Motor neuron (in vitro differentiated cells): ENCODE results near the gene DSCAML1. TPM values are rescaled to one million over a fixed set of nuclear protein-coding genes. Genes with fewer than 3 reads are reported as not detected.
A peak's percentile ranks its signal among the peaks of the same experiment; 100 is the strongest.

Source experiments
- ATAC-seq, 8 experiments: fragments of 200-7000 bp; cut with Tn5 transposase; replicated peaks in 6 of 8; 2 replicates each; pipeline ENCODE4 v1.8.0; 2021; ENCODE audit warnings: mild to moderate bottlenecking in 8 of 8, moderate library complexity in 8 of 8
- H3K27ac ChIP-seq, 2 donors: fragments of 250-450 bp; sonication (Bioruptor Pico); 2 replicates each; pipeline ENCODE4 v1.9.0; 2021; ENCODE audit warnings: antibody characterized with exemption in 2 of 2, mild to moderate bottlenecking in 2 of 2, moderate library complexity in 1 of 2
- H3K4me1 ChIP-seq, 2 donors: fragments of 250-450 bp; sonication (Bioruptor Pico); replicated peaks in 1 of 2; 2 replicates each; pipeline ENCODE4 v1.6.1; 2021; ENCODE audit warnings: antibody characterized with exemption in 2 of 2, mild to moderate bottlenecking in 2 of 2, moderate library complexity in 1 of 2
- H3K4me3 ChIP-seq, 5 donors: fragments of 250-450 bp; sonication (Bioruptor Pico); 2 replicates each; pipeline ENCODE4 v1.9.0; 2021; ENCODE audit warnings: antibody characterized with exemption in 5 of 5, mild to moderate bottlenecking in 5 of 5, moderate library complexity in 4 of 5
- WGBS, 10 experiments: fragments of 450-650 bp; shearing (Covaris generic); methylation state at CpG; one replicate each; pipeline ENCODE4 v1.0.0; 2022; 5-methylcytosine and 5-hydroxymethylcytosine counted together
- in situ Hi-C, 9 experiments: fragments of 400-800 bp; cut with MboI; loops; one replicate each; pipeline ENCODE4 v1.15.0; 2021; ENCODE audit warnings: low sequenced_read_pairs in 9 of 9, low pct_unique_long_range_greater_than_20kb in 2 of 9; ENCODE audit not compliant: unreplicated experiment in 9 of 9
- total RNA-seq, 8 experiments: library from RNA; unstranded; fragments of 300-600 nt; gene quantifications; 2 replicates each; pipeline versions ENCODE4 v1.2.3 to v1.2.4, GENCODE V29; 2022

DSCAML1 gene
- total RNA-seq, 8 experiments from 2014 or later = 0.08 to 0.71 (median 0.42) TPM; not detected in 2

DNA sequence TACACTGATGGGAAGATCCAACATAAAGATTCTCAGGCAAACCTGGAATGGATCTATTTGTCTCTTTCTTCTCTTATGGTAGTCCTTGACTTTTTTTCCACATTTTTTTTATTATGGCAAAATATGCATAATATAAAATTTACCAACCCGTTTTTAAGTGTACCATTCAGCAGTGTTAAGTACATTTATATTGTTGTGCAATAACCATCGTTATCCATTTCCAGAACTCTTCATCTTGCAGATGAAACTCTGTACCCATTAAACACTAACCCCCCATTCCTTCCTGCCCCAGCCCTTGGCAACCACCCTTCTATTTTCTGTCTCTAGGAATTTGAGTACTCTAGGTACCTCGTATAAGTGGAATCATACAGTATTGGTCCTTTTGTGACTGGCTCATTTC lies 99.7 kb downstream of the DSCAML1 start:
- WGBS, 10 experiments = 12 to 89% (median 79%) methylated on average over 2 to 3 of the region's 3 CpGs; no CpG with 5 or more reads in 1 of the 10 experiments
- in situ Hi-C loops = no loop called here

DNA sequence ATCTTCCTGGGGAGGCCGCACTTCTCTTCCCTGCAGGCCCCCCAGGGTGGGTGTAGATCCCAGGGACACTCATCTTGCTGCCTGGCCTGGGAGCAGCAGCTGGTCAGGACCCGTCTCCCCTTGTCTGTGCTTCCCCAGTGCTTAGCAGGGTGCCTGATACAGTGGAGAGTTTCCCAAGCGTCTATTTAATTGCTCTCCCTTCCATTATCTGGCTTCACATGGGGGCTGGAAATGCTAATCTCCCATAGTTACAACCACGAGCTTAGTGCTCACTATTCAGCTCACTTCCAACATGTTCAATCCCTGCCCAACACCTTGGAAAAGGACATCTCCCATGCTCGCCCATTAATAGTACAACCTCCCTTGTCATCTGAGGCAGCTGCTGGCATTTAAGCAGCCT lies 100.5 kb downstream of the DSCAML1 start:
- Histone ChIP-seq H3K4me3 (no peak overlapping the region), H3K4me1 (peaks cover 23 to 32% of the 10 kb centered on the region in 2 donors), H3K27ac (no peak overlapping the region)
- in situ Hi-C loops = no loop called here
- ATAC-seq = peak in 5 of 8 experiments; percentile 31 to 63 (median 39)
- WGBS, 10 experiments = 0 to 40% (median 35%) methylated on average over 1 to 4 of the region's 5 CpGs; no CpG with 5 or more reads in 3 of the 10 experiments

More for the DNA sequence above, 99.7 kb downstream of the DSCAML1 start:
- Histone ChIP-seq H3K27ac (no peak overlapping the region), H3K4me3 (no peak overlapping the region), H3K4me1 (peaks cover 23 to 31% of the 10 kb centered on the region in 2 donors)
- no peak for ATAC-seq

DNA sequence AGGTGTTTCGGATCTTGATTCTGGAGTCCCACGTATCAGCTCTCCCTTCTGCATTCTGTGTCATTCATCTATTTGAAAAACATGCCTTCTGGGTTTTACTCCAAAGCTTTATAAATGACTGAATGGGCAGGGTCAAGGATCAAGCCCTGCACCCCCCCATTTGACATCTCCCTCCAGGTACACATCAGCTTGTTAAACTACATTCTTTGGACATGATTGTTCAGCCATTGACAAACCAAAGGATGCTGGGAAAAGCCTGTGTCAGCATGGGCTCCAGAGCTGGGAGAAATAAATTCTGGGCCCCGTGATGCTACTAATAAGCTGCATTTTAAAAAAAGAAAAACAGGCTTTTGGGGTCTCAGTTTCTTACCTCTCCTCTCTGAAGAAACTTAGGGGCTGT lies 103.7 kb downstream of the DSCAML1 start:
- no peak for ATAC-seq
- 49 to 96% (median 70%) methylated on average over 1 to 3 of the region's 3 CpGs; no CpG with 5 or more reads in 4 of the 10 experiments for WGBS, 10 experiments
- H3K27ac ChIP-seq = no peak overlapping the region
- in situ Hi-C loops = no loop called here
- no peak overlapping the region for H3K4me3 ChIP-seq
- peaks cover 22 to 40% of the 10 kb centered on the region in 2 donors for H3K4me1 ChIP-seq

DNA sequence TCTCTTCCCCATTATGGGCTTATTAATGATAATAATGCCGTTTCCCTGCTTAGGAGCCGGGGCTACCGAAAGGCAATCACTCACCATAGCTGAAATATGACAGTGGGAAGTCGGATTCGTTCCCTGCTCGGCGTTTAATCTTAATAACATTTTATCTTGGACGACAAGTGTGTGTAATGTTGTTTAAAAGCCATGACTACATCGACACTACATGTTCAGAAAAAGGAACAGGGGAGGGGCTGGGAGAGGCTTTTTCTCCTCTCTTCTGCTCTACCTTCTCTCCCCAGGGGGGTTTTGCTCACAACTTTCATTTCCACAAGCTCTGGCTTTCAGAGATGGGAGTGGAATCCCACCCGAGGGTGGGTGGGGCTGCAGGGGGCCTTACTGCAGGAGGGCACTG lies 105.5 kb downstream of the DSCAML1 start:
- Histone ChIP-seq H3K27ac (peak overlapping the region; percentile 24 to 35), H3K4me3 (no peak overlapping the region), H3K4me1 (peaks cover 17 to 36% of the 10 kb centered on the region in 2 donors)
- in situ Hi-C loops = no loop called here
- 0 to 67% (median 50%) methylated on average over 1 to 9 of the region's 10 CpGs; no CpG with 5 or more reads in 1 of the 10 experiments for WGBS, 10 experiments
- peak; percentile 53 to 91 (median 87) for ATAC-seq

DNA sequence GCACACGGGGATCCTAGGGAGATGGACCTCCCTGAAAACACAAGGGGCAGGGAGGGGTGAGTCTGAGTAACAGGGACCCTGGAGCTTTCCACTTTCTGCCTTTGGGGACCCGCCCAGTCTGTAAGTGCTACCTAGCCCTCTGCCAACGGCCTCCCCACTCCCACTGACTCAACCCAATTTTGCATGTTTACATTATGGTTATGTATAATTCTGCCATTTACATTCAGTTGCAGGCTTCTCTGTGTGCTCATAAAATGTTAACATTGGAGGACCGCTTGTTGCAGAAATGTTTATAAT lies 105.8 kb downstream of the DSCAML1 start:
- H3K4me1 ChIP-seq = peaks cover 14 to 32% of the 10 kb centered on the region in 2 donors
- H3K4me3 ChIP-seq = no peak overlapping the region
- peak; percentile 65 to 91 (median 73) for ATAC-seq
- in situ Hi-C loops = no loop called here
- WGBS, 10 experiments = 0 to 100% (median 75%) methylated on average over 1 to 4 of the region's 4 CpGs; no CpG with 5 or more reads in 3 of the 10 experiments
- peak overlapping the region; percentile 24 to 35 for H3K27ac ChIP-seq

DNA sequence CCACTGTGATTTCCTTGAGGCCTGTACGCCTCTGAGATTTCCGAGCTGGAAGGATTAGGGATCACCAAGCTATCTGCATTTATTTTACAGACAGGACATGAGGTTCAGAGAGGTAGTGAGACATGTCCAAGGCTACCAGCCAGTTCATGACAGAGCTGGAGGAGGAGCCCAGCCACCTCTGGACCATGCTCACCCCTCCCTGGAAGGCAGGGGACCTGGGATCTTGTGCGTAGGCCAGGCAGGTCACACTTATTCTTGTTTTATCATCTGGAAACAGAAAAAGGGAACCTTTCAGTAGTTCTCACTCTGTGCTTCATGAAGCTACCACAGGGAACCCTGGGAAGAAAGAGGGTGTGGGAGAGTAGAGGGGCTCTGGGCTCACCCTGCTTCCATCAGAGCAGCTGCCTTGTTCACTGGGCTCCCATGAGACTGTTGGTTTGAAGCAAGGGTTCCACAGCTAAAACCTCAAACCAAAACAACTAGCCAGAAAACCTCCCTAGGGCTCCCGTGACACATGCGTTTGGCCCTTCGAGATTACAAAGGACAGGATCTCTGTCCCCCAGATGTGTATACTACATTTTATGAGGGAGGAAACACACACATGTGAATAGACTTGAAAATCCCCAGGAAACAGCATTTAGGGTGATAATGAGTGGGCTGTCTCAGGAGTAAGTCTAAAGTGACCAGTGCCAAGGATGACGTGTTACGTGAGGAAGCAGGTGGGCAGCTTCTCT lies 106.4 kb downstream of the DSCAML1 start:
- in situ Hi-C loops = no loop called here
- 0 to 100% (median 45%) methylated on average over 1 to 3 of the region's 8 CpGs; no CpG with 5 or more reads in 4 of the 10 experiments for WGBS, 10 experiments
- ATAC-seq = peak in 3 of 8 experiments; percentile 3 to 36 (median 31)
- peaks cover 12 to 30% of the 10 kb centered on the region in 2 donors for H3K4me1 ChIP-seq
- H3K4me3 ChIP-seq = no peak overlapping the region
- H3K27ac ChIP-seq = no peak overlapping the region

DNA sequence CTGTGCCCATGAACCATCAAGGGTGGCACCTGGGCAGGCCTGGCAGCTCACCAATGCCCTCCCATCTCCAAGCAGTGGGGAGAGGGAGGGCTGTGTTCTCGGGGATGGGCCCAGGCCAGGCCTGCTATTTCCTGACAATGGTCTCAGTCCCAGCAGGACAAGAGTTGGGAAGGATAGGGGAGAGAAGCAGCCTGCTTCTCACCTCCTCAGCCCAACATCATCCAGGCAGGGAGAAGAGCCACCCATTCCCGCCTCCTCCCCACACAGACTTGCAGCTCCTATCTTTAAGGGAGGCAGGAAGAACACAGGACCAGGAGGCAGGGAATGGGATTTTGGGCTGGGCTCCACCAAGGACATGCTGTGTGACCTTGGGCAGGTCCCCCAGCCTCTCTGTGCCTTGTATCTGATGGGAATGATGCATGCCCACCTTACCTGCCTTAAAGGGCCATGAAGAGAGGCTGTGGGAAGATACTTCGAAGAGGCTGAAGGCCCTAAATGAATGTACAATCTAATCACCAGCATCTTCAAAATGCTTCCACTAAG lies 108.7 kb downstream of the DSCAML1 start:
- Histone ChIP-seq H3K4me1 (peaks cover 20 to 34% of the 10 kb centered on the region in 2 donors), H3K27ac (no peak overlapping the region), H3K4me3 (no peak overlapping the region)
- no peak for ATAC-seq
- WGBS, 10 experiments = 33 to 100% (median 100%) methylated on average over 1 of the region's 3 CpGs; no CpG with 5 or more reads in 6 of the 10 experiments
- in situ Hi-C loops = no loop called here

DNA sequence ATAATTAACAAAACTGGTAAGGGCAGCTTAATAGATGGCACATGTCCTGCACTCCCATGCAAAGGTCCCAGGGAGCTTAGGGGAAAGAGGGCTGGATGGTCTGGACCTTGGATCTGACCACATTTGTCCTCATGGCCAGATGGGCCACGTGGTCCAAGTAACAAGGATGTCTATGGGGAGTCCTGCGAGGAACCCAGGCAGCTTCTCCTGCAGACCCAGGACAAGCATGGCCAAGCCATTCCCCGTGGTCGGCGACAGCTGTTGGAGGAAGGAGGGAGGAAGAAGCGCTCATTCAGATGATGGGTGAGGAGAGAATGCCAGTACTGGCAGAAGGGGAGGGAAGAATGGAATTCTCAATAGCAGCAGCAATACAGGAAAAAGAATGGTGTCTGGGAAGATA lies 109.2 kb downstream of the DSCAML1 start:
- Histone ChIP-seq H3K27ac (no peak overlapping the region), H3K4me3 (no peak overlapping the region), H3K4me1 (peaks cover 20 to 28% of the 10 kb centered on the region in 2 donors)
- WGBS, 10 experiments = 40 to 100% (median 88%) methylated on average over 1 to 6 of the region's 6 CpGs; no CpG with 5 or more reads in 3 of the 10 experiments
- ATAC-seq = no peak
- in situ Hi-C loops = no loop called here

DNA sequence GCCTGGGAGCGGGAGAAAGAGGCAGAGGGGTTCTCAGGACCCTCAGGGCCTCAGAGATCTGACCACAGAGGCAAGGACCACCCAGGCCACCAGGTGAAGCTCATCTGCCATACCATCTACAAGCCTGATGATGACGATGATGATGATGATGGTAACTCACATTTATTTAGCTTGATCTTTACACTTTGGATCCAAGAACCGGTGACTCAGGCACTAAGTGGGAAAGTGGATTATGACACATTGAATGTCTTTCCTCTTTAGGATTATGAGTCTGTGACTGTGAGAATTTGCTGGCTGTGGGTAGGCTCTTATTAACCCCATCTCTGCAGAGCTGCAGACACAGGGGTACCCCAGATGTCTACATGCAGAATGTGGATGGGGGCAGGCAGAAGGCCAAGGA lies 110.3 kb downstream of the DSCAML1 start:
- Histone ChIP-seq H3K4me3 (no peak overlapping the region), H3K27ac (no peak overlapping the region), H3K4me1 (peaks cover 20 to 21% of the 10 kb centered on the region in 2 donors)
- in situ Hi-C loops = no loop called here
- ATAC-seq = no peak
- 80 to 100% (median 90%) methylated on average over 1 to 3 of the region's 3 CpGs; no CpG with 5 or more reads in 6 of the 10 experiments for WGBS, 10 experiments

DNA sequence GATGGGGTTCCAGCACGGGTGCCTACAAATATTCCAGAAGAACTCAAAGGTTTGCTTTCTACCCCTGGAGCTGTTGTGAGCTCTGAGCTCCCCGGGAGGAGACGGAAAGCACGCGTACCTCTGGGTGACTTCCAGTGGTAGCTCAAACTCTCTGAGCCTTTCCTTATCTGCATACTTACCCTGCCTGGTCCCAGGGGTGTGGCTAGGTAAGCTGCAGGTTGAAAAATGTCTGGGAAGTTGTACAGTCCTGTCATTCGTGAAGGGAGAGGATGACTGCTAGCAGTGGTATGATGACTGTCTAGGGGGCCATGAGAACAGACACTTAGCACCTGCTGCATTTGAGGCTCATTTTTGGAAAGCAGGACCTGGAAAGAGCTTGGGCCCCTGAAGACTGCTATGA lies 111.5 kb downstream of the DSCAML1 start:
- Histone ChIP-seq H3K27ac (no peak overlapping the region), H3K4me1 (peaks cover 13 to 23% of the 10 kb centered on the region in 2 donors), H3K4me3 (no peak overlapping the region)
- ATAC-seq = no peak
- in situ Hi-C loops = no loop called here
- 50 to 93% (median 80%) methylated on average over 1 to 5 of the region's 6 CpGs; no CpG with 5 or more reads in 5 of the 10 experiments for WGBS, 10 experiments

DNA sequence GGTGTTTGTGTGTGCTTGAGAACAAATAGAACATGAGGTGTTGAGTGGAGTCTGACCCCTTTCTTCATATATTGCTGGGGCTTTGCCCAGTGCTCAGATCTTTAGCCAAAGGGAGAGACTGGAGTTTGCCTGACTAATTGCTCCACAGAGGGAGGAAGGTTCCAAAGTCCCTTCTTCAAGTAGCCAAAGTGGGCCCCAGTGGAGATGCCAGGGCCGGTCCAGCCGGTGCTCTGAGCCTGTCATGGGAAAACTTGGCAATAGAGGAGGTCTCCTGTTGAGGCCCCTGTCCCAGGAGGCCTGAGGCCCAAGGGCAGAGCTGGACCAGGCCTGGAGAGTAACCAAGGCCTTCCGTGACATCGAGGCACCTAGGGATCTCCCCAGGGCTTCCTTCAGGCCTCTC lies 112.3 kb downstream of the DSCAML1 start:
- in situ Hi-C loops = no loop called here
- H3K4me1 ChIP-seq = peaks cover 11 to 23% of the 10 kb centered on the region in 2 donors
- no peak for ATAC-seq
- H3K27ac ChIP-seq = no peak overlapping the region
- no peak overlapping the region for H3K4me3 ChIP-seq
- 20 to 100% (median 80%) methylated on average over 1 to 3 of the region's 4 CpGs; no CpG with 5 or more reads in 3 of the 10 experiments for WGBS, 10 experiments

DNA sequence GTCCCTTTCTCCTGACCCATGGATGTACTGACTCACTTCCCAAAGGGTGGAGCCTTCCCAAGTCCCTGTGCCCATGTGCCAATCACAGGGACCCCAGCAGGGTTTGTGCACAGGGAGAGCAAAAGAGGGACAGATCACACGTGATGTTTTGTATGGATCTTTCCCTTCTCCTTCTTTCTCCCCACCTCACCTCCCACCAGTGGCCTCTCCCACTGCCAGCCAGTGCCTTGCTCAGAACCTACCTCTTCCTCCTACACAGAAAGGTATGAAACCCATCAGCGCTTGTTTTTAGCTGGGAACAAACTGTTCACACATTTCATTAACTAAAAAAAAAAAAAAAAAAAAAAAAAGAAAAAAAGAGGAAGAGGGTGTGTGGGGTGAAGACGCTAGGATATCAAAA lies 112.9 kb downstream of the DSCAML1 start:
- Histone ChIP-seq H3K4me3 (no peak overlapping the region), H3K27ac (no peak overlapping the region), H3K4me1 (peaks cover 15 to 25% of the 10 kb centered on the region in 2 donors)
- in situ Hi-C loops = no loop called here
- no peak for ATAC-seq
- 39 to 100% (median 75%) methylated on average over 1 to 2 of the region's 3 CpGs; no CpG with 5 or more reads in 3 of the 10 experiments for WGBS, 10 experiments

DNA sequence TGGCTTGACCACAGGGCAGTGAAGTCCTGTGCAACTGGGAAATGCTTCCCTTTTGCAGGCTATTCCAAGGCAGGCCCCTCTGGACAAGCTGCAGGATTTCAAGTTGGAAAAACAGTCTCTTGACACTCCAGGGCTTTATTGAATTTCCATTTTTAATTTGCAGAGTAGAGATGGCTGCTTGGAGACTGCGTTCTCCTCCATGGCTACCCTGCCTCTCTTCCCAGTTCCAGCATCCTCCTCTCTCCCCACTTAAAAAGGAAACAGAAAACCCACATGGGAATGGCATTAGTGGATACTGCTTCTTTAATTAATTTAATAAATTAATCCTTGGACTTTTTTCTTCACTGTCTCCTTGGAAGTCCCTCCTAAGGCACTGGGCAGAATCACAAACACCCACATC lies 115.6 kb downstream of the DSCAML1 start:
- 75 to 100% (median 95%) methylated on average over 1 of the region's 1 CpG; no CpG with 5 or more reads in 6 of the 10 experiments for WGBS, 10 experiments
- in situ Hi-C loops = no loop called here
- ATAC-seq = no peak
- H3K4me3 ChIP-seq = no peak overlapping the region
- H3K4me1 ChIP-seq = peaks cover 30 to 40% of the 10 kb centered on the region in 2 donors
- no peak overlapping the region for H3K27ac ChIP-seq
